GM12874 (cell line): ENCODE results near the gene BRD1.

Source experiments
- TF ChIP-seq, protein P1 (sequence below): IDR thresholded peaks from 2 replicates; pipeline ENCODE4 v1.5.1; 2011; ENCODE audit warnings: low read depth, mild to moderate bottlenecking, control low read depth, low read length, moderate library complexity; ENCODE audit not compliant: insufficient read depth

Gene BRD1

DNA sequence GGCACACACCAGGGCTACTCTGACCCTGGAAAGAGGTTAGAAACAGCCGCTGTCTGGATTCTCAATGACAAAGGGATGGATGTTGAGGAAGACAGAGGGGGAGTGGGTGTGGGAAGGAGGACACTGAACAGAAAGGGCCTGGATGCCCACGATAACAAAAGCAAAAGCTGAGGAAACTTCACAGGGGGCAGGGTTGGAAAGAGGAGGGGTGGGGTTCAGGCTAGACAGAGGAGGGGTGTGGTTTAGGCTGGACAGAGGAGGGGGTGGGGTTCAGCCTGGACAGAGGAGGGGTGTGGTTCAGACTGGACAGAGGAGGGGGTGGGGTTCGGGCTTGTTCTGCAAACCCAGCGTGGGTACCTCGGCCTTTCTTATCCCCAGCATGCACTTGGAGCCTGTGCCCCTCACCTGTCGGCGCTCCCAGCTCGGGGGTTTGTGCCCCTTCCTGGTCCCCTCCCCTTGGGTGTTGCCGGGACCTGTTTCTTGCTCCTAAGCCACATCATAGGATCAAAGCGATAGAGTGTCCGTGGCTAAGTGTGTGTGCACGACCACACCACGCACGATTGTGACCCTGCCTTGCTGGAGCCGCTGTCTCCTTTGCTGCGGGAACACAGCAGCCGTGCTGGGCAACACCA lies 75.6 kb downstream of the BRD1 start:
- TF ChIP-seq, protein P1, sequence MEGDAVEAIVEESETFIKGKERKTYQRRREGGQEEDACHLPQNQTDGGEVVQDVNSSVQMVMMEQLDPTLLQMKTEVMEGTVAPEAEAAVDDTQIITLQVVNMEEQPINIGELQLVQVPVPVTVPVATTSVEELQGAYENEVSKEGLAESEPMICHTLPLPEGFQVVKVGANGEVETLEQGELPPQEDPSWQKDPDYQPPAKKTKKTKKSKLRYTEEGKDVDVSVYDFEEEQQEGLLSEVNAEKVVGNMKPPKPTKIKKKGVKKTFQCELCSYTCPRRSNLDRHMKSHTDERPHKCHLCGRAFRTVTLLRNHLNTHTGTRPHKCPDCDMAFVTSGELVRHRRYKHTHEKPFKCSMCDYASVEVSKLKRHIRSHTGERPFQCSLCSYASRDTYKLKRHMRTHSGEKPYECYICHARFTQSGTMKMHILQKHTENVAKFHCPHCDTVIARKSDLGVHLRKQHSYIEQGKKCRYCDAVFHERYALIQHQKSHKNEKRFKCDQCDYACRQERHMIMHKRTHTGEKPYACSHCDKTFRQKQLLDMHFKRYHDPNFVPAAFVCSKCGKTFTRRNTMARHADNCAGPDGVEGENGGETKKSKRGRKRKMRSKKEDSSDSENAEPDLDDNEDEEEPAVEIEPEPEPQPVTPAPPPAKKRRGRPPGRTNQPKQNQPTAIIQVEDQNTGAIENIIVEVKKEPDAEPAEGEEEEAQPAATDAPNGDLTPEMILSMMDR = no peak

DNA sequence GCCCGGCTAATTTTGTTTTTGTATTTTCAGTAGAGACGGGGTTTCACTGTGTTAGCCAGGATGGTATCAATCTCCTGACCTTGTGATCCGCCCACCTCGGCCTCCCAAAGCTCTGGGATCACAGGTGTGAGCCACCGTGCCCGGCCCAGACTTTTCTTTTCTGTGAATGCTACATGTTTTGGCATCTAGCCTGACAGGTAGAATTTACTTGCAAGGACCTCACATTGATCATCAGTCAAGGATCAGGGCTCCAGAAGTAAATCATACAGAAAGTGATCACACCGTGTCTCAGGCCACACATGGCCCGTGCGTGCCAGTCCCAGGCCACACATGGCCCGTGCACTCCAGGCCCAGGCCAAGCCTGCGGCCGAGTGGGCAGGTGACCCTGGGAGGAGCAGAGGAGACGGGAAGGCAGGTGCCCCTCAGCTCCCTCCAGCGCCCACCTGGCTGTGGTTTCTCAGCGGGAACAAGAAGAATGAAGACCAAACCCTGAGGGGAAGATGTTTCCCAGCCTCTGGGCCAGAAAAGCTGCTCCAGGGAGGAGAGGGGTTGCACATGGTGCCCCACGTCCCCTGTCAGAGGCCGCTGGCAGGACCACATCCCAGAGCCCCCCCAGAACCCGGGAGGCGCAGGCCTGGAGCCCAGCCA lies 76.2 kb downstream of the BRD1 start:
- TF ChIP-seq, protein P1 = no peak

DNA sequence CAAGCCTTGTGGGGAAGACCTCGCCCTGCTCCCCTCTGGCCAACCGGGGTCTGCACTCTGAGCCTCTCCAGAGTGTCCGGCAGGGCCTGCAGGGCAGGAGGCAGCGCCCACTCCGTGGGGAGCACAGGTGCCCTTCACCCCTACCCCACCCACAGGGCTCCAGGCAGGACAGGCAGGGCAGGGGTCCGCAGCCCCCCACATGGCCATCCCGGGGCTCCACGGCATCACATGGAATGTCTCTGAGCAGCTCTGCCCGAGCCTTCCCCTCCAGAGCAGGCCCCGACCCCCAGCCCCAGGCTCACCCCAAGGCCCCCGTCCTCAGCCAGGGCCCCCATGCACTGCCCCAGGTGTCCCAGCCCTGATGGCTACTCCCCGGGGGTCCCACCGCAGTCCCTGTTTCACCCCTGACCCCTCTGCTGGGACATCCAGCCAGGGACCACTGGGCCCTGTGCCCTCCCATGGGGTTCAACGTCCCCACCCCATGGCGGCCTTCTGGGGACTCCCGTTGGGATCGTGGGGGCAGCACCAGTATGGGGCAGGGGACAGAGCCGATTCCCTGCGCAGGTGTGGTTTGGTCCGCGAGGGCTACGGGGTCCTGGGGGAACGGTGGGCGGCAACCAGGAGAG lies 77.7 kb downstream of the BRD1 start:
- TF ChIP-seq, protein P1 = no peak

DNA sequence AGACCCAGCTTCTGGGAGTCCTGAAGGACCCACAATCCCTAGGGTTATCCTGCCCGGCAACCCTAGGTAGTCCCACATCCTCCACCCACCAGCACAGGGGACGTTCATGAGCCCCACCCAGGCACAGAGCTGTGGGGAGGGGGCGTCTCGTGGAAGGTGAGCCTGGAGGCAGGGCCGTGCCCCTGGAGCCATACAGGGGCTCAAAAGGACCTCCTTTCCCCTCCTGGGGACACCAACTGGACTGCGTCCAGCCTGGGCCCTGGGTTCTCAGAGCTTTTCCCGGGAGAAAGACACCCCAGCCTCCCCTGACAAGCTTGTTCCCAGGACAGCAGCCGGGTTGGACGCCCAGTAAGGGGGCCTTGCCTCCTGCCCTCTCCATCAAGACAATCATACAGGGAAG lies 78.4 kb downstream of the BRD1 start:
- TF ChIP-seq, protein P1 = no peak

DNA sequence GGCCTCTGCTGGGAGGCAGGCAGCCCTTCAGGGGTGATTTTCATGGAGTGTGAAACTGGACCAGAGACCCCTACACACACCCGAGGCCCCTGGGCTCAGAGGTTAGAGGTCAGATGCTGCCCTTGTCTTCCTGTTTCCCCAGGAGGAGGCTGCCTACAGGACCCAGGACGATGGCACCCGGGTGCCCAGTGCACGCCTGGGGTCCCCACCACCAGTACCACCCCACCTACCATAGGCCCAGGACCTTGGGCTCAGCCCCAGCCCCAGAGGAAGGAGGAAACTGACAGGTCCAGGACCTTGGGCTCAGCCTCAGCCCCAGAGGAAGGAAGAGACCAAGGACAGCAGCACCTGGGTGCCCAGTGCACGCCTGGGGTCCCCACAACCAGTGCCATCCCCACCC lies 79.2 kb downstream of the BRD1 start:
- TF ChIP-seq, protein P1 = no peak

DNA sequence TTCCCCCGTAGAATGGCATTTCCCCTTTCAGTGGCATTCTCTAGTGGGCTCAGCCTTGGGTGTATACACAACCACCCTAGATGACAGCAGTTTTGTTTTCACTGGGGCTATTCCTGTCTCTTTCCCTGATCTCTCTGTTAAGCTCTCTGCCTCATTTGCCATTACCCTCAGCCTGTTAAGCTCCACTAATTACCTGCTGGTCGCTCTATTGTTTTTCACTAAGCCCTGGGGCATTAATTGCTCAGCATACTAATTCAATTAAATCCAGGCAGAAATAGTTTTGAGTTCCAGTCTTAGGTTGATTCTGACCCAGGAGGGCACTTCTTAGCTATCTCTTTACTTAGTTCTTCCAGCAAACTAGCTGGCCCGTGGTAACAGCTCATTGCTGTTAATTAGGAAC lies 80.0 kb downstream of the BRD1 start:
- TF ChIP-seq, protein P1 = no peak

DNA sequence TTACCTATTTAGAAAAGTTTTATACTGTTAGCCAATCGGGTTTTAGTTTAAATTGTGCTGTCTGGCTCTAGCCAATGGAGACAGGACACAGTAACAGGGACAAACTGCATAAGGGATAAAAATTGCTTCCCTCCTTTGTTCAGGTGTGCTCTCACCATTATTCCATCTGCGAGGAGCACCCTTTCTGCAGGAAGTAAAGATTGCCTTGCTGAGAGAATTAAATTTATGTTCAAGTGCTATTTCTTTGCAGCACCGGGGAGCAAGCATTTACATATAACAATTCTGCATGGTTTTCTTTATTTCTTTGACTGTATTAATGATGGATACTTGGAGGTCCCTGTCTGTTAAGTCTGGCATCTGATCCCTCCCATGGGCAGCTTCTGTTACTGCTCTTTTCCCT lies 80.5 kb downstream of the BRD1 start:
- TF ChIP-seq, protein P1 = no peak
